ENCODE data around the gene PORCN. TPM values are rescaled to one million over a fixed set of nuclear protein-coding genes. Genes with fewer than 3 reads are reported as not detected.
A peak's percentile ranks its signal among the peaks of the same experiment; 100 is the strongest.

PORCN gene
- total and polyA plus RNA-seq, 2 of the 13 experiments (the other 11 are each of a cell fraction or from before 2014, with no cell fraction given): 3.9 to 5.8 TPM

- no peak for TF ChIP-seq ZNF407 (CRISPR knock-in tag; IDR thresholded peaks at IDR 0.05; ENCODE audit: not compliant biosample characterization)
- no peak for TF ChIP-seq CSRNP1 (CRISPR knock-in tag; IDR thresholded peaks at IDR 0.05)
- no peak for TF ChIP-seq TBP (CRISPR knock-in tag; IDR thresholded peaks at IDR 0.05)
- TF ChIP-seq ZNF605 (CRISPR knock-in tag; IDR thresholded peaks at IDR 0.05): no peak
- TF ChIP-seq ZNF225 (CRISPR knock-in tag; IDR thresholded peaks at IDR 0.05): no peak
- TF ChIP-seq ZNF563 (CRISPR knock-in tag; IDR thresholded peaks at IDR 0.05): no peak
- no peak for TF ChIP-seq PAWR (CRISPR knock-in tag; IDR thresholded peaks at IDR 0.05; ENCODE audit: borderline replicate concordance)
- no peak for TF ChIP-seq ZNF101 (CRISPR knock-in tag; IDR thresholded peaks at IDR 0.05; ENCODE audit: borderline replicate concordance, low read depth)
- TF ChIP-seq SP2 (CRISPR knock-in tag; IDR thresholded peaks at IDR 0.05): peak; percentile 84
- TF ChIP-seq ZNF12 (CRISPR knock-in tag; IDR thresholded peaks at IDR 0.05): no peak
- no peak for TF ChIP-seq DDIT3 (CRISPR knock-in tag; IDR thresholded peaks at IDR 0.05)
- peak; percentile 28; the same call in 1 of the 2 replicates for TF ChIP-seq GABPB1 (CRISPR knock-in tag; IDR thresholded peaks at IDR 0.05)
- no peak for TF ChIP-seq MLX (CRISPR knock-in tag; IDR thresholded peaks at IDR 0.05)
- no peak for TF ChIP-seq AHR (CRISPR knock-in tag; IDR thresholded peaks at IDR 0.05)
- TF ChIP-seq RFX1 (IDR thresholded peaks at IDR 0.05): no peak
- no peak for TF ChIP-seq ZNF768 (CRISPR knock-in tag; IDR thresholded peaks at IDR 0.05)
- TF ChIP-seq ZNF75D (CRISPR knock-in tag; IDR thresholded peaks at IDR 0.05; ENCODE audit: borderline replicate concordance): no peak
Observed at GRCh38 chrX:48521353-48522243, 12.8 kb downstream of the PORCN start, which contains the start of gene EBP (continued).

All from HepG2 (cell line).